SU-DHL-6 (cell line): ENCODE measurements around the gene PRRC2B.

ENCODE experiments used
- CTCF ChIP-seq: fragments of 200-600 bp; sonication (generic); IDR thresholded peaks from one replicate; pipeline ENCODE4 v1.5.1; 2017; ENCODE audit warnings: antibody characterized with exemption, mild to moderate bottlenecking, low read length, moderate library complexity; ENCODE audit not compliant: insufficient read depth, poor library complexity, severe bottlenecking
- EZH2phosphoT487 ChIP-seq: fragments of 200-600 bp; sonication (generic), shearing (Covaris generic); conservative IDR thresholded peaks from 2 replicates; pipeline ENCODE4 v1.6.1; 2018; ENCODE audit warnings: mild to moderate bottlenecking, antibody characterized with exemption, low read length, moderate library complexity, mixed read lengths

- TF ChIP-seq CTCF, result no peak
- no peak for TF ChIP-seq EZH2phosphoT487
Observed at GRCh38 chr9:131480258-131480657, 86.4 kb downstream of the PRRC2B start.
